Measurements from ENCODE around the gene DPY19L3.
"Not testable (repeated sequence)": the region's sequence is repeated elsewhere in the genome, so short reads cannot be mapped to it uniquely, and the experiment has no call there.

The DPY19L3 gene

DNA sequence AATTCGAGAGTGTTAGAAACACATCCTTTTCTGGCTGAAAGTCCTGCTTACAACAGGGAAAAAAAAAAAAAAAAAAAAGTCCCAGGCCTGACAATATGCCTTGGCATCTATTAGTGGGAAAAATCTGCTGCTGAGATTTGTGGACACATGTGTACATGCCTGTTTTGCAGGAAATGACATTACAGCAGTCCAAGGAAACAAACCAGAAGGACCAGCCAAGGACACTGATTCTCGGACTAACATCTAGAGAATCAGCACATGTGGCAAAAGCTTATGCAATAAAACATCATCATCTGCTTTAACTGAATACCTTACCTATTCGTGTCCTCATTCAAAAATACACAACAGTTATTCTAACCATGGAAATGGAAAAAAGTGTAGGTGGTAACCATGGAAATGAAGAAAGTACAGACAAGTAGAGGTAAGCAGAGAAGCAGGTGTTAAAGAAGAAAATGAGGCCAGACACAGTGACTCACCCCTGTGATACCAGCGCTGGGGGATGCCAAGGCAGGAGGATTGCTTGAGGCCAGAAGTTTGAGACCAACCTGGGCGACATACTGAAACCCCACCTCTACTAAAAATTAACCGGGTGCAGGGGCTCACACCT lies 9.4 kb upstream of the DPY19L3 start:
- peak; percentile 65 for DNase-seq (ENCODE audit: low spot score)

DNA sequence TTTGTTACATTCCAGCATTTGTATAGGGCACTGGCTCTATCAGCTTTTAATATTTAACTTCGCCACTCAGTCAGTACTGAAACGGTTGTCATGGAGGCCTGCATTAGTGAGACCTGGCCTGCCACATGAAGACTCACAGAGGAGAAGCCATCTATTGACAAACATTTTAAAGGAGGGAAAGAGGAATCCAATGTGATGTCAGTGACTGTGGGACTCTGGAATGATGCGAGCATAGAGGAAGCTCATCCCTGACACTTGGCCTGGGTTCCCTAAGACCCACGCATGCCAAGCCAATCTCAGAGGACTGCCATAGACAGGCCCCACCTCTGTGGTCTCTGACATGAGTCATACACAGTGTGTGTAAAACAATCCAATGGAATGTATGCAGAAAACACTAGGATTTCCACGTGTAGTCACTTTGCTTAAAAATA lies 7.9 kb upstream of the DPY19L3 start:
- DNase-seq (ENCODE audit: low spot score) = no peak

DNA sequence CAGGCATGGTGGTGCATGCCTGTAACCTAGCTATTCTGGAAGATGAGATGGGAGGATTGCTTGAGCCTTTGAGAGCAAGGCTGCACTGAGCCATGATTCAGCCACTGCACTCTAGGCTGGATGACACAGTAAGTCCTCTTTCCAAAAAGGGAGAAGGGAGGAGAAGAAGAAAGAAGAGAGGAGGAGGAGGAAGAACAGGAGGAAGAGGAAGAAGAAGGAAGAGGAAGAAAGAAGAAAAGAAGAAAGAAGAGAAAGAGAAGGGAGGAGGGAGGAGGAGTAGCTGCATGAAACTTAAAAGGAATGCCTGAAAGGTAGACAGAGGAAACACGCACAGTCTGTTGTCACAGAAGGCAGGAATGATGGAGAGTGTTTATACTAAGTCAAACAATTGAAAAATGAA lies 3.6 kb upstream of the DPY19L3 start:
- no peak for DNase-seq (ENCODE audit: low spot score)

DNA sequence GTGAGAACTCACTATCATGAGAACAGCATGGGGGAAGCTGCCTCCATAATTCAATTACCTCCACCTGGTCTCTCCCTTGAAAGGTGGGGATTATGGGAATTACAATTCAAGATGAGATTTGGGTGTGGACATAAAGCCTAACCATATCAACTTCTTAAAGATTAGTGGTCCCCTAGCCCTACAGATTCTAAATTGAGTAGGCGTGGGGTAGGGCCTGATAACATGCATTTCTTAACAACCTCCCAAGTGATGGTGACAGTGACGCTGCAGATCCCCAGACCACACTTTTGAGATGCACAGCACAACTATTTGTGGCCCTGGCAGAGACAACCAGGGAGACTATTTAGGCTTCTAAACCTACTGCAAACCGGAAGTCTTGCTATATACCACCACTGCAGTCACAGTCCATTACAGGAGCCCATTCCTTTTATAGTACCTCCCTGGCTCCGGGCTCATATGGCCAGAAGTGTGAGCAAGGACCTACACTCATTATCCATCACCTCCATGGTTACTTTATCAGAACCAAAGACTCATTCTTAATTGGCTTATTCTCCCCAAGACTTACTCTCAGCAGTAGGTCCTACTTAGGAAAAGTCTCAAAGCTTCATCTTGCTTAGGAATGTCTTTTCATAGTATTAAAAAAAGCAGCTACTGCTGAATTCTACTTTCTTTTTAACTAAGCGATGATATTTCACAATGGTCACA lies 2.1 kb upstream of the DPY19L3 start:
- no peak for DNase-seq (ENCODE audit: low spot score)

DNA sequence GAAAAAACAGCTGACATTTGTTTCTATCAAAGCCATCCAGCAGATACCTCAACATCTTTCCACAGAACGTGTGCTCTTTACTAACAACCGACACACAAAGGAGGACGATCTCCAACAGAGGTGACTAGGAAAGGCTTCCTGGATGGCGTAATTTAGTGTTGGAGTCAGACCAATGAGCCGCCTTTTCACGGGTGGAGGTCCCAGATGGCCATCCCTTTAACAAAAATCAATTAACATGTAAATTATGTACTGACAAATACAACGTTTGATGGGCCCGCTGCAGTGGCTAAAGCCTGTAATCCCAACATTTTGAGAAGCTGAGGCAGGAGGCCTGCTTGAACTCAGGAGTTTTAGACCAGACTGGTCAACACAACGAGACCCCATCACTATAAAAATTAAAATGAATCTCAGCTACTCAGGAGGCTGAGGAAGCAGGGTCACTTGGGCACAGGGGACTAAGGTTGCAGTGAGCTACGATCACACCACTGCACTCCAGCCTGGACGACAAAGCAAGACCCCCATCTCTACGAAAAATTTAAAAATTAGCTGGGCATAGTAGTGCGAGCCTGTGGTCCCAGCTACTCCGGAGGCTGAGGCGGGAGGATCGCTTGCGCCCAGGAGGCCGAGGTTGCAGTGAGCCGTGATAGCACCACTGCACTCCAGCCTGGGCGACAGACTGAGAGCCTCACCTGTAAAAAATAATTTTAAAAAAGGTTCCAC lies 1.2 kb upstream of the DPY19L3 start:
- DNase-seq (ENCODE audit: low spot score) = no peak

DNA sequence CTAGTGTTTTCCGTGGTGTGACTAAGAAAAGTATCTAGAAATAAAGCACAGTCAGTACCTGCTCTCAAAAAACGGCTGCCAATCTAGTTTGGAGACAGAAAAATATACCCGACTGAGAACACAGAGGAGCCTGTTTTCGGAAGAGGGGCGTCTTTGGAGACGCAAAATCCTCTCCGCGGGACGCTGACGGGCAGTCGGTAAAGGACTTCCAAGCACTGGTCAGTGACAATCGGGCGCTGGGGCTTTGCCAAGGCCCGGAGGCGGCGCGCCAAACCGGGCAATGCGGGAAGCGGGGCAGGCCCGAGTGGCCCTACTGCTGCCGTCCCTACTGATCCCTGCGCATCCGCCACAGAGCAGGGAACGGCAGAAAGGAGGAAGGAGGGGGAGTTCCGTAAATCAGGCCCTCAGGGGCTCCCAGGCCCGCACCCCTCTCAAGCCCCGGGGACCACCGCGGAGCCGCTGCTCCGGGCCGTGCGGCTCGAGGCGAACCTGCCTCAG lies 588 bp upstream of the DPY19L3 start:
- no peak for DNase-seq (ENCODE audit: low spot score)

DNA sequence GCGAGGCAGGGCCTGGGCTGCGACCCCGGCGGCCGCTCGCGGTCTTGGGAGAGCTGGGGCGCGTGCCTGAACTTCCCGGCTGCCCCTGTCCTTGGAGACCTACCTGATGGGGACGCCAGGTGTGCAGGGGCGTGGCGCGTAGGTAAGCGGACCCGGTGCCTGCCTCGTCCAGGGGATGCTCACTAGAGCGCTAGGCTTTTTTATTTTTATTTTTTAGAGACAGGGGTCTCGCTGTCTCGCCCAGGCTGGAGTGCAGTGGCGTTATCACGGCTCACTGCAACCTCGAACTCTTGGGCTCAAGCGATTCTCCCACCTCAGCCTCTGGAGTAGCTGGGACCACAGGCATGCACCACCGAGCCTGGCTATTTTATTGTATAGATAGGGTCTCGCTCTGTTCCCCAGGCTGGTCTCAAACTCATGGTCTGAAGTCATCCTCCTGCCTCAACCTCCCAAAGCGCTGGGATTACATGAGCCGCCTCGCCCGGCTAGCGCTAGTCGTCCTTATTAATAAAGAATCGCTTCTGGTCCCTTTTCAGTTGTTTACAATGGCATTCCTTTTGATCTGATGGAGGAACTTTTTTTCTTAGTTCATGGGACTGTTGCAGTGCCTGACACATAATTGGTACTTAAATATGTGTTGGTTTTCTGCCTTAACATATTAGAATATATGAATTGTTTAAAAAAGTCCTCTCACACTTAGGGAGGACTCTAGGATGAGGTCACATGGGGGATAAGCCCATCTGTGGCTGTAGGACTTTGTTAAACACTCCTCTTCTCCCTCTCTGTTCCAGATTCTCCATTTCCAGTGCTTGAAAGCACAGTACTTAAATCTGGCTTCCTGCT lies 812 bp downstream of the DPY19L3 start:
- no peak for DNase-seq (ENCODE audit: low spot score)

DNA sequence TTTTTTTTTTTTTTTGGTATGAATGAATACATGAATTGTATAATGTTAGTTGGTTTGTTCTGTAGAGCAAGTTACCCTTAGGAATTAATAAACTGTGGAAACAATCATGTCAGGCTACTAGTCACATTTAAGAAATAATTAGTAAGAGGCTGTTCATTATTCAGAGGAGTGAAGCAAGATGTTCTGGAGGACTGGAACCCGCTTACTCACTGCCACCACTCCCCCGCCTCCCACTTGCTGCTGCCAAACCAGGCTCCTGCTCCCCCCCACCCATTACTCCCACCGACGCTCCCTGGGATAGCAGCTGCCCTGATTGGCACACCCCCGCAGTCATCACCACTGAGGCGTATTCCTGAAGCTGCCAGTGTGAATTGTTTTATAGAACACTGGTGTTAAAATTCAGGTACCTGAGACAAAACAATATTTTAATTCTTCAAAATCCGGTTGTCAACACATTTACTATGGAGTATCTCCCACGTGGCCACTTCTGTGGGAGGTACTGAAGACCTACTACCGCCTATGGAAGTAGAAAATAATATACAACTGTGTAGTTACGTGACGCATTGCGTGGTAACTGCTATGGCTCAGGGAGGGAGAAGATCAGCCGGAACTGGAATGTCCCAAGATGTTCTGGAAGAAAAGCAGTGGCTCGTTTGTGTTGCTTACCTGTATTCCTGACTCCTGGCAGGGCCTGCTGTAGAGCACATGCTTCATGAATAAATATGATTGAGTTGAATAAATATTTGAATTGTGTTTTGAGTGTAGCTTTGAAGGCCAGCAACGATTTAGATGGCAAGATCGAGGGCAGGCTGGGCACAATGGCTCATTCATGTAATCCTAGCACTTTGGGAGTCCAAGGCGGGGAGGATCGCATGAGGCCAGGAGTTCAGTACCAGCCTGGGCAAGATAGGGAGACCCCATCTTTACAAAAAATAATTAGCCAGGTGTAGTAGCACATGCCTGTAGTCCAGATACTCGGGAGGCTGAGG lies 1.7 kb downstream of the DPY19L3 start:
- peak; percentile 86 for DNase-seq (ENCODE audit: low spot score)

DNA sequence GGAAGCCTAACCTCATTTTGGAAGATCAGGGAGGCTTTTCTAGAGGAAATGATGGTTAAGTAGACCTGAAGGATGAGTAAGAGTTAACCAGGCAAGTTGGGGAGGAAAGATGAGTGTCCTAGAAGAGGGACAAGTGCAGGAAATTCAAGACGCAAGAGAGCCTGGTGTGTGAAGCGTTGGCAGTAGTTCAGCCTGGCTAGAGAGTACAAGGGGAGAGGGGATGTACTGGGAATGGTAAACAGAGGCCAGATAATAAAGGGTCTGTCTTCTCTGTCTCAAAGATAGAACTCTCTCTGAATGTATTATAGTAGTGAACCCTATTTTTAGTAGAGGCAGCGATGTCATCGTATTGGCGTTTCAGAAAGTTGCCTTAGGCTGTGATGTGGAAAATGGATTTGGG lies 9.7 kb downstream of the DPY19L3 start:
- DNase-seq (ENCODE audit: low spot score) = peak; percentile 30

DNA sequence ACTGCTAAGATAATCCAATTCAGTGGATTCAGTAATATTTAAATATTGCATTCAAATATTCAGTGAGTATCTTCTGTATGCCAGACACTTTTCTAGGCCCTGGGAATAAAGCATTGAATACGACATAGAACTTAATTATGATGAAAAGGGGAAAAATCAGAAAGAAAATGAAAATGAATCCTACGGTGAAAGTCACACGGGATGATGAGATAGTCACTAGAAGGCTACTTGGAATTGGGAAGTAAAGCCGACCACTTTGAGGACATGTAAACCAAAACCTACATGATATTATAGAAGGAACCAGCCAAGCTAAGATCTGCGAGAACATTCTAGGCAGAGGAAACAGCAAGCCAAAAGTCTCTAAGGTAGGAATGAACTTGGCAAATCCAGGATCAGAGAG lies 10.1 kb downstream of the DPY19L3 start:
- no peak for DNase-seq (ENCODE audit: low spot score)

DNA sequence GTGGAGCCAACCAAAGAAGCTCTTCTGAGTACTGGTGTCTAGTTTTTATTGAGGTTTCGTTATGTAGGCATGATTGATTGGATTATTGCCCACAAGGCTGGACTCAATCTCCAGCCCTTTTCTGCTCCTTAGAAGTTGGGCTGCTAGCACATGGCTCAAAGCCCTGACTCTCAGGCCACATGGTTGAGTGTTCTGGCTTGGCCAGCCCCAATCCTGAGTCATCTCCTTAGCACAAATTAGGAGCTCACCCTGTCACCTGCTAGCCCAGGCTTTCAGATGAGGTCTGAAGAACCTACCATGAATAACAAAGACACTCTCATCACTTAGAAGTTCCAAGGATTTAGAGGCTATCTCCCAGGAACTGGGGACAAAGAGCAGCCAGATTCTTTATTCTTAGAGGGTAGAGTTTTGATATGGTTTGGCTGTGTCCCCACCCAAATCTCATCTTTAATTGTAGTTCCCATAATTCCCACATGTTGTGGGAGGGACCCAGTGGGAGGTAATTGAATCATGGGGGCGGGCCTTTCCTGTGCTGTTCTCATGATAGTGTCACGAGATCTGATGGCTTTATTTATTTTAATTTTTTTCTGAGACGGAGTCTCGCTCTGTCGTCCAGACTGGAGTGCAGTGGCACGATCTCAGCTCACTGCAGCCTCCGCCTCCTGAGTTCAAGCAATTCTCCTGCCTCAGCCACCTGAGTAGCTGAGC lies 11.3 kb downstream of the DPY19L3 start:
- no peak for DNase-seq (ENCODE audit: low spot score)

DNA sequence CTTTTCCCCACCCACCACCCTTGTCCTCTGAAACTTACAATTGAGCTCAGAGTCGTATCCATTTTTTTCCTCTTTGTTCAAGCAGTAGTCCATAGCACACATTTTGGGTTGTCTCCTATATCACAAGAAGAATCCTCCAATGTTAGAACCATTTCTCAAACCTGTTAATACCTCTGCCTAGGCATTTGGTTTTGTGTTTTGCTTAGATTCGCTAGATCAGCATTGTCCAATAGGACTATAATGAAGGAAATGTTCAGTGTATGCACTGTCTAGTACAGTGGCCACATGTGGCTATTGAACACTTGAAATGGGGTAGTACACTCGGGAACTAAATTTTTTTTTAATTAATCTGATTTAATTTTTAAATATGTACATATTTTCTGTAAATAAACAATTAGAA lies 12.6 kb downstream of the DPY19L3 start:
- DNase-seq (ENCODE audit: low spot score) = no peak

DNA sequence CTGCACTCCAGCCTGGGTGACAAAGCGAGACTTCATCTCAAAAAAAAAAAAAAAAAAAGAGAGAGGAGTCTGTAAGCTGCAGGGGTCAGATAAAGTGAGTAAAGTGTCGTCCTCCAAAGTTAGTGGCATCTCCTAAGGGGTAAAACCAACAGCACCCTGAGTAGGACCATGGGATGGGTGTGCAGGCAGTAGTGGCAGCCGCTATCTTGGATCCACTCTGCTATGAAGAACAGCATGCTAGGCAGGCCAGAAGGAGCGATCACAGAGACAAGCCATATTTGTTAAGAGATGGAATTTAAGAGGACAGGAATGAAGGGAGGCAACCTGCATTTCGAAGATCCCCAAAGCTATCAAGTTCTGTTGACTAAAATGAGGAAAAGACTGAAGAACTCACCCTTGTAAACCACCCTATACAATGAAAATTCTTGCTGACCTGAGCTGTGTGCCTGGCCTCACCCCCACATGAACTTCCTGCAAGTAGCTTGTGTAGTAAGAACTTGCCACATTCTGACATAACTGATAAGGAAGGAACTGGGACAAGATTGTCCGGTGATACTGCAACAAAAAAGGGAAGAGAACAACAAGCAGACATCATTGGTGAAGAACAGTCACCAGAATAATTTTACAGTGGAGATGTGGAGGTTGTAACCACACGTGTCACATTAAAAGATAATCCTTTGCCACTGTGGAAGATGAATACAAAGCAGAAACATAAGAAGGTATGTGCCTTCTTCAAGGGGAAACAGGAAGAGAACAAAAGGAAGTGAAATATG lies 16.2 kb downstream of the DPY19L3 start:
- no peak for DNase-seq (ENCODE audit: low spot score)

DNA sequence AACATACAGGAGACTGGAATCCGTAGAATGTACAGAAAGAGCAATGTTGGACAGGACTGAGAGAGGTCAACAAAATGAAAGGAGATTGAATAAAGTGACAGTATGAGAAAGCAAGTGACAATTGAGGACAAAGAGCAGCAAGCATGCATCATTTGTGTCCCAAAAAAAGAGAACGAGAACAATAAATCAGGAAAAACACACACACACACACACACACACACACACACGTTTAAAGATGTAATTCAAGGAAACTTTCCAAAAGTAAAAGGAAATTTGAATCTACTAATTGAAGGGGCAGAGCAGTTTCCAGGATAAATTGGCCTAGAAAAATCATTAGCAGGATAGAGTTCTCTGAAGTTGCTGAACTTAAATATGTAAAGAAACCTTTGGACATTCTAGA lies 16.9 kb downstream of the DPY19L3 start:
- no peak for DNase-seq (ENCODE audit: low spot score)

DNA sequence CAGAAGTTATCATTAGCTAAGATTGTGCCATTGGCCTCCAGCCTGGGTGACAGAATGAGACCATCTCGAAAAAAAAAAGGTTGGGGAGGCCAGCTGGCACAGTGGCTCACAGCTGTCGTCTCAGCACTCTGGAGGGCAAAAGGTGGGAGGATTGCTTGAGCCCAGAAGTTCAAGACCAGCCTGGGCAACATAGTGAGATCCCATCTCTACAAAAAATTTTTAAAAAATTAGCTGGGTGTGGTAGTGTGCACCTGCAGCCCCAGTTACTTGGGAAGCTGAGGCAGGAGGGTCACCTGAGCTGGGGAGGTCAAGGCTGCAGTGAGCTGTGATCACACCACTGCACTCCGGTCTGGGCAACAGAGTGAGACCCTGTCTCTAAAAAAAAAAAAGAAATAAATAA lies 18.4 kb downstream of the DPY19L3 start:
- not testable (repeated sequence) for DNase-seq (ENCODE audit: low spot score)

DNA sequence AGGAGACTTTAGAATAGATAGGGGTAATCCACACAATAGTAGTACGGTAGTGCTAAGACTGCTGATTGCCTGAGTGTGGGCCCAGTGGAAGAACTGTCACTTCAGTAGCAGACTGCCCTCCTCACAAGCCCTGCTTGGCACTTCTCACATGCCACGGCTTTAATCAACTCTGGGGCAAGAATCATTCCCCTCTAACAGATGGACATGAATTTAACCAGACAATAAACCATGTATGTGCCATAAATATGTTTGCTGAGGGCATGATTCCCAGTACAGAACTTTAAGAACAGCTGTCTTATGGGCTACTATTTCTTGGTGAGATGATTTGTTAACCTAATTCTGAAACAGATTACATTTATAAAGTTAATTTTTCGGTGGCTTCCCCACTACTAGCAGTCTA lies 22.0 kb downstream of the DPY19L3 start:
- no peak for DNase-seq (ENCODE audit: low spot score)

DNA sequence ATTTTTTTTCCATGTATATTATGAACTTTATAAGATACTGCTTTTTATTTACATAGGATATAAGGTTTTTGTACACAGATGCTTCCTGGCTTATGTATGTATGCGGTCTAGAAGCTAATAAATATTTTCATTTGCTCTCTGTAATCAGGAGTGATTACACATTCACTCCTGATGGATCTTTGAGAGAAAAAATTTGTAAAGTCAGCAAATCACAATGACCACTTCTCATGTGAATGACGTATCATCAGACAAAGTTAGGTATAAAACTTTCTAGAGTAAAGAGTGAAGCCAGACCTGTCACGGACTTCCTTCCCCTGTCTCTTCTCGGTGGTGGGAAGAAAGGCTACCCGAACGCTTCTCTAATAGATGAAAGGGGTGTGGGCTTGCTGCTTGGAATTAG lies 31.1 kb downstream of the DPY19L3 start:
- no peak for DNase-seq (ENCODE audit: low spot score)

DNA sequence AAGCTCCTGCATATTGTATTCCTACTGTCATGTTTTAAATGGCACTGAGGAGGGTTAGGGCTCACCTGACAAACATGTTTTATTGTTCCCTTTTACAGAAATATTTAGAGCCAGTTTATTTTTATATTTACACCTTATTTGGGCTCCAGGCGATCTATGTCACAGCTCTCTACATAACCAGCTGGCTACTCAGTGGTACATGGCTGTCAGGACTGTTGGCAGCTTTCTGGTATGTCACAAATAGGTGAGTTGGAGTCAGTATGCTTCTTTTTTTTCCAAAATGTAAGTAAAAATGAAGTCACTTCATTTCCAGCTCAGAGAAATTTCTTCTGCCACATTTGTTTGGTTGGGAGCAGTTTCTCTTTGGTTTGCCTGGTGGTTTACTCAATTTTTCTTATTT lies 31.5 kb downstream of the DPY19L3 start:
- no peak for DNase-seq (ENCODE audit: low spot score)

DNA sequence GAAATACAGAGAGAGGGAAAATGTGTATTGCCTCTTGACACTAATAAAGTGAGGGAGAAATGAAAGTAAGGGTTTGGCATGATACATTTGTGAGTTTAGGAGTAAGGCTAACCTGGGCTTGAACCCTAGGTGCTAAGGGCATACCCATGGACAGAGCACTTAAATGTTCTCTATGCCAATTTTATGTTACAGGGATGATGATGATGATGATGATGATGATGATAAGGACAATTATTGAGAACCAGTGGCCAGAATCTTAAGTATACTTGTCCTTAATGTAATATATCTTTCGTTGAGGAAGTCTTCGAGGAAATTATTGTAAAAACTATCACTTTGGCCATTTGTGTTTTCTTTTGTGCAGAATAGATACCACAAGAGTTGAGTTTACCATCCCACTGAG lies 33.2 kb downstream of the DPY19L3 start:
- no peak for DNase-seq (ENCODE audit: low spot score)

DNA sequence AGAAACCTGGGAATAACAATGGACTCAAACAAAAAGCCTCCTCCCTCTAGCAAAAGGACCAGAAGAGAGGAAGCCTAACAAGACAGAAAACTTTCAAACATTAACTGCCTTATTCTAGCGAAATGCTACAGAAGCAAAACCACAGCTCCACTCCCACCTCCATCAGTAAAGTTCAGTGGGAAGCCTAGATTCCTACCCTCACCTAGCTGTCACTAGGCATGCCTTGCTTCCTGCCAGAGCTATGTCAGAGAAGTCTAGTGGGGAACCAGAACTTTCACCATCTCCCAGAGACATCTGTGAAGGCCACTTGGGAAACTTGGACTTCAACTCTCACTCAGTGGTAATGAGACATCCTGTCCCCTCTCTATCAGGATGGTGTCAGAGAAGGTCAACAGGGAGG lies 37.1 kb downstream of the DPY19L3 start:
- peak; percentile 34 for DNase-seq (ENCODE audit: low spot score)

Measured in putamen (tissue), 1 donor.